ENCODE measurements around the gene KRTCAP2.
"Not testable (repeated sequence)": the region's sequence is repeated elsewhere in the genome, so short reads cannot be mapped to it uniquely, and the experiment has no call there.

KRTCAP2 gene

DNA sequence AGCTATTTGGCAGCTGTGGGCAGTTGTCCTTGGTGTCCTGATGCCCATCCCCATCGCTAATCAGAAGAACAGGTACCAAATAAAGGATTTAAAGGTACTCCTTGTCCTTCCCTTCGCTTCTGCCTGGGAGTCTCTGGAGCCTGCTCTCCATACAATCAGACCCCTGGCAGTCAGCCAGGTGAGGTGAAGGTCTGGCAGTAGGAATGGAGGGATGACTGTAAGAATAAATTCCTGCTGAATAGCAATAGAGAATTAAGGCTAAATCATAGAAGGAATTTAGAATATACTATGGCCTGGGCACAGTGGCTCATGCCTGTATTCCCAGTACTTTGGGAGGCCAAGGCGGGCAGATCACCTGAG is 25.4 kb upstream of the KRTCAP2 start:
- no peak for DNase-seq

- DNase-seq = no peak
Observed at GRCh38 chr1:155197901-155198546, 24.9 kb upstream of the KRTCAP2 start.

- no peak for DNase-seq
Observed at GRCh38 chr1:155196893-155197638, 24.0 kb upstream of the KRTCAP2 start.

GRCh38 chr1:155196103-155196892 is 23.2 kb upstream of the KRTCAP2 start:
- no peak for DNase-seq

DNA sequence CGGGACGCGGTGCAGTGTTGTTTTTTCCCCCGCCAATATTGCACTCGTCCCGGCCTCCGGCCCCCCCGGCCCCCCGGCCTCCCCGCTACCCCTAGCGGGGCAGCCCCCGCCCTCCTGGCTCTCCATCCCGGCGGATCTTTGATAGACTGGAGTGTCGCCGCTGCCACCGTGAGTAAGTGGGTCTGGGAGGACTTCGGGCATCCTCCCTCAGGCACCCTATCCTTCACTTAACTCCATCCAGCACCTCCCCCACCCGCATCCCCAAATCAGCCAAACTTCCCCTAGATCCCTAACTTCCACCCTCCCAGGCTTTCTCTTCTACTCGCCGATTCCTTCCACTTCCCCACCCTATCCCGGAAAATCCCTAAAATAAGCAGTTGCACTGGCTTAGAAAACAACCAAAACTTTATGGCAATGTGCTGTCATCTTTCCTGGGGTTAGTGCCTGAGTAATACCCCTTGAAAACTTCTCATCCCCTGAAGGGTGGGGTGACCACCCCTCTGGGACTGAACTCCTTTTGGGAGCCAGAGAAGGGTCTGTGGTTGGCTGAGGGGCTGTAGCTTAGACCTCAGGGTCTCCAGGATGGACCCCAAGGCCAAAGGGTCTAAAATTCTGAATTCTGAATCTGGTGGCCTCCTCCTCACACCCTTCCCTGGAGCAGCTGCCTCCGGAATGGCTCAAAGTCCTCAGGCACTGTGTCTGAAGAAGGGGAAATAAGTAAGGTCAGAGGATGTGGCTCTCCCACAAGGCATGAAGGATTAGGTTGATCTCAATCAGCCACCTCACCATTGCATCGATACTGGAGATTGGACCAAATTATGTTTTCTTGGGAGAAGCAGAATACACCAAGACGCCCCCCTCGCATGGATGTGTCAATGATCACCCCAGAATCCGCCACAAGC is 22.3 kb upstream of the KRTCAP2 start:
- no peak for DNase-seq

DNA sequence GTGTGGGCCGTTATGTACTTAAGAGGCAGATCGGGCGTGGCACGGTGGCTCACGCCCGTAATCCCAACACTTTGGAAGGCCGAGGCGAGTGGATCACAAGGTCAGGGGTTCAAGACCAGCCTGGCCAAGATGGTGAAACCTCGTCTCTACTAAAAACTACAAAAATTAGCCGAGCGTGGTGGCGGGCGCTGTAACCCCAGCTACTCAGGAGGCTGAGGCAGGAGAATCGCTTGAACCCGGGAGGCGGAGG is 20.8 kb upstream of the KRTCAP2 start:
- DNase-seq = not testable (repeated sequence)

DNA sequence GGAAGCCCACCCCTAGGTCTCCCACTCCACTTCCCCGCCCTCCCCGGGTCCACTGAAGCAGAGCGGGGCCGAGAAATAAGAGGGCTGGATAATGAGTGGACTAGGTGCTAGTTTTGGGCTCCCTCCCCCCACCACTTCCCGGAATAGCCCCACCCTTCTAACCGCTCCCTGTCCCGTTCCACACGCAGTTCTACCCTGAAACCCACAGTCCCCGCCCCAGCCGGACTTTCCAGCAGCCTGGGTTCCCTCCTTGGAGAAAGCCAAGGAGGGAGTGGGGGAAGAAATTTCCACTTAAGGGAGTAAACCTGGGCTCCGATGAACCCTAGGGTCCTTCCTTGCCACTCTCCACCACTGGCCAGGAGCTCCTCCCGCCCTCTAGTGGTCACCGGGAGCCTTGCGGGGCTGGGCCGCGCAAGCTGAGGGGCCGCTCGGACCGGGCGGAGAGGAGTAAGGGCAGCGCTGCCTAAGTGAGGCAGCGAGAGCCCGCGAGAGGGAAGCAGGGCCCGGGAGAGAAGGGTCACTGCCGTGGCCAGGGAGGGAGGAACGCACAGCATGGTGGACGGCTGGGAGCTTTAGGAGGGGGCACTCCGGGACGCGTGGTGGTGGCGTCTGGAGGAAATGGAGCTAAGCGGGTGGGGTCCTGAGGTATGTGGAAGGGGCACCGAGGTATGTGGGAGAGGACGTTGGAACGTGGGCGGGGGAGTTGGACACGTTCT is 20.3 kb upstream of the KRTCAP2 start:
- peak; percentile 76 to 90 for DNase-seq

DNA sequence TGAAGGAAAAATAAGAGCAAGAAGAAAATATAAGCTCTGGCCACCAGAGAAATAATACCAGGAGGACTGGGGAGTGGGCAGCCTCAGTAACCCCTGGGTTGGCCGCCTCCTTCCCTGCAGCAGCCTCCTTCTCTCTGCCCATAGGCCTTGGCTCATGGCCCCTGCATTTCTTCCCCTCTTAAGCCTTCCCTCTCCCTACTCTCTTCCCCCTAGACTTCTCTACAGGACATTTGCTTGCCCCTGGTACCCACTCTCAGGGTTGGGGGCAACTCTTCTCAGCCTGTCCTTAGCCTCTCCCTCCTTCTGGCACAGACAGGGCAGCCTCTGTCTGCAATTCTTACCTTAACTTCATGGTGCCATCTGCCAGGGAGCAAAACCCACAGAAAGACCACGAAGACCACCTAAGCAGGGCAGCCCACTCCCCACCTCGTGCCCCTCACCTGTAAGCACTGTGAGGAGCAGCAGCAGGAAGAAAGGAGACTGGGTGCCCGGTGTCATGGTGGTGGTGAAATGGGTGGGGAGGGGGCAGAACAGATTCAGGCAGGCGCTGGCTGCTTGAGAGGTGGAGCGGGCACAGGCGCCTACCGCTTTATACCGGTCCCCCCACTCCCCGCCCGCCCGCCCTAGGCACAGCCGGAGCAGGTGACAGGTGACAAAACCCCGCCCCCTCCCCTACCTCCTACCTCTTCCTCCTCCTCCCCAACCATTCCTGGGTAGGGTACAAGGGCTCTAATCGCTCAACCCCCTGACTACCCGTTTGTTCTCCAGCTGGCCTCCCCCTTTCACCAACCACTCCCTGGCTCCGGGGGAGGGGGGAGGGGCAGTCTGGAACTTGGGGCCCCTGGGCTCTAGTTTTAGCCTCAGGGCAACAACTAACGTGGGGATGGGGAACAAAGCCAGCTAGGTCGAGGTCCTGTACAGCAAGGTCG is 19.5 kb upstream of the KRTCAP2 start:
- DNase-seq = no peak

GRCh38 chr1:155191904-155192303 is 18.8 kb upstream of the KRTCAP2 start:
- no peak for DNase-seq

GRCh38 chr1:155189926-155190325 is 16.8 kb upstream of the KRTCAP2 start:
- not testable (repeated sequence) for DNase-seq

DNA sequence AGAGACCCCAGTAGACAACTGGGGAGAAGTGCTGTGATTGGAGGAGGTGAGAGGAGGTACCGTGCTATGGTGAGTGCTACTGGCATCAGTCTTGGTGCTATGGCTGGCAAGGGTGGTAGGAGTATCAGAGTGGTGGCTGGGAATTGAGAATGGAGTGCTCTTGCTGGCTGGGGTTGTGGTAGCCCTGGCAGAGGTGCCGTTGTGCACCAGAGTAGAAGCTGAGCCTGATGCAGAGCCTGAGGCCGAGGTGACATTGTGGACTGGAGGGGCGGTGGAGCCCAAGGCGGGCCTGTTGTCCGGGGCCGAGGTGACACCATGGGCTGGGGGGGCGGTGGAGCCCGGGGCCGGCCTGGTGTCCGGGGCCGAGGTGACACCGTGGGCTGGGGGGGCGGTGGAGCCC is 15.2 kb upstream of the KRTCAP2 start:
- no peak for DNase-seq

DNA sequence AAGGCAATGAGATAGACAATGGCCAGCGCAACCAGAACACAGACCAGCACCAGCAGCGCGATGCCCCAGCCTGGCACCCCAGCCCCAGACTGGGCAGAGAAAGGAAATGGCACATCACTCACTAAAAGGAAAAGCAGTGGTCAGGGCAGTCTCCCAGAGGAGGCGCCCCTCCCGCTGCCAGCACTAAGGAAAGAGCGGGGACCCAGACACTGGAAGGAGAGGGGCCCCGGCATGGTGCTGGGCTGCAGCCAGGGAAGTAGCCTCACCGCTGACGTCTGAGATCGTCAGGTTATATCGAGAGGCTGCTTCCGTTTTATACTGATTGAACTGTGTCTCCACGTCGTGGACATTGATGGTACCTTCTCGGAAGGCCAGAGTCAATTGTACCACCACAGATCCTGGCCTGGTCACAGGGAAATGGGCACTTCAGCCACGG is 14.4 kb upstream of the KRTCAP2 start:
- no peak for DNase-seq

- no peak for DNase-seq
Observed at GRCh38 chr1:155186794-155187455, 13.8 kb upstream of the KRTCAP2 start.

DNA sequence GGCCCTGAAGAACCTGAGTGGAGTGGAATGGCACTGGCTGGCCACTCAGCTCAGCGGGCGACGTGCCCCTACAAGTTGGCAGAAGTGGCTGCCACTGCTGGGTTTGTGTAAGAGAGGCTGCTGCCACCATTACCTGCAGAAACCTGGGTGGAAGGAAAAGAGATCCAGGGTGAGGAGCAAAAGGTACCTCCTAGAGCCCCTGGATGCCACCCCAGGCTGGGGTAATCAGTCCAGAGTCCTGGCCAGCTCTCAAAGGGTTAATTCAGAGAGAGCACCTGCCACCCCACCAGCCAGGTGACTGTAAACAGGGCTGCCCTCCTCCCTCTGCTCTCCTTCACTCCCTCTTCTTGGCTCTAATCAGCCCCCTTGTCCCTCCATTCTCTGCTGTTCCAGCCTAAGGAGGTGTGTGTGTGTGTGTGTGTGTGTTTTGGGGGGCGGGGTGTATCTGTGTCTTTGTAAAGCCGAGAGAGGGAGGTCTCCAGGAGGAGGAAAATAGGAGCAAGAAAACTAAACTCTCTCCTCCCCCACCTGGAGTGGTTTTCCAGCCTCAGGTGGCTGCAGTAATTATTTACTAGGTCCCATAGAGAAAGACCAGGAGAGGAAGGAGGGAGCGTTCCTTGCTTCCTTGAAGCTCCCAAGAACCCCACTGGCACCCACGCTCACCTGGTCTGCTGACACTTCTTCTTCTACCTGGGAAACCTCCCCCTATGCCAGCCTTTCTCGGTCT is 13.1 kb upstream of the KRTCAP2 start:
- no peak for DNase-seq

- no peak for DNase-seq
Observed at GRCh38 chr1:155185783-155186066, 12.6 kb upstream of the KRTCAP2 start.

DNA sequence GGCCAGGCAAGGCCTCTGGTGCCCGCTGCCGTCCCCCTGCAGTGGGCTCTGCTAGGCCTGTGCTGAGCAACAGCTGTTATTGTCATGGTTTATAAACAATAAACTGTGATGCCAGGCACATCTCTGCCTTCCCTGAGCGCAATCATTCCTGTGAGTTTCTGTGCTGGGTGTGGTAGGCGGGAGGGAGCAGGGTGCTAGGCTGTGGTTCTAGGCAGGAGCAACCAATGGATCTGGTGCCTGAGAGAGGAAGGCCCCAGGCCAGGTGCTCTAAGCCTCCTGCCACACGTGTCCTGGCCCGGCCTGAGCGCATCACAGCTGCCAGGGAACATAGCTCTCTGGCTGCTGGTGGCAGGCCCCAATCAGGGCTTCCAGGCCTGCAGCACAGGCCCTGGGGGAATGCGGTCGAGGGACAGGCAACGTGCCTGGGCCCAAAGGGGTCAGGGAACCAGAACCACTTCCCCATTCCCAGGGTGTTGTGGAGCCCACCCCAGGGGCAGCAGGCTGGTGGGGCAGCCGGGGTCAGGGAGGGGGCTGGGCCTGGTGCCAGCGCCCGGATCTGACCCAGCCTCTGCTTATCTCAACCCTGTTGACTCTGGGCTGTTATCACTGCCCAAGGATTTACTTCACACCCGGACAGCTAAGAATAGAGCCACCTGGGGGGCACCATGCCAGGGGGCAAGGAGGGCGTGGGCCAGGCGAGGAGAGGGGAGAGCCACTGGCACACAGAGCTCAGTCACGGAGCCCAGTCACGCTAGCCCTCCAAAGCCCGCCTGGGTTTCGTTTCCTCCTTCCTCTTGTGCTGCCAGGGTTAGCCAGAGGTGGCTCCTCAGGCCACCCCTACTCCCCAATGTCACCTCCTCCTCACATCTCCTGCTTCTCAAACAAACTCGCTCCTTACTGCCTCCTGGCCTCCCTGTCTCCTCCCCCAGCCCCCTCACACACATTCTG is 12.0 kb upstream of the KRTCAP2 start:
- peak; percentile 59 to 82 for DNase-seq

- no peak for DNase-seq
Observed at GRCh38 chr1:155184351-155184811, 11.3 kb upstream of the KRTCAP2 start.

GRCh38 chr1:155183775-155184221 is 10.7 kb upstream of the KRTCAP2 start:
- DNase-seq = no peak

DNA sequence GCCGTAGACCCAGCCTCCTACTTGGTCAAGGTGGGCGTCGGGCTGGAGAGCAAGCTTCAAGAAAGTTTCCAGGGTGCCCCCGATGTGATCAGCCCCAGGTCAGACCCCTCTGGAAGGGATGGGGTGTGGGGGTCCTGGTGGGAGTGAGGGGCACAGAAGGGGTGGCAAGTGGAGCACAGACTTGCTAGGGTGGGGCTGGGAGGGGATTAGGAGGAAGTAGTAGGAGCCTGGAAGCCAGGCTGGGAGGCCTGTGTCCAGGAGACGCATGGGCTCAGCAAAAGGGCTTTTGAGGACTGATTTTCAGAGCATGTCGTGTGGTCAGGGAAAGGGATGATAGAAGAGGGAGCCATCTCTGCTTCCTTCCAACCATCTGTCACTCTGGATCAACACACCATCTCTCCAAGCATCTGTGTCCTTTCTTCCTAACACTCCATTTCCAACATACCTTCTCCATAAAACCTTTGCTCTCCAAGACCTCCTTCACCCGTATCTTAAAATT is 9.0 kb upstream of the KRTCAP2 start:
- DNase-seq = no peak

Measured in inflammatory macrophage treated with lipopolysaccharide for 1 hour (primary cell).